Kidney (tissue), 22 donors: ENCODE data around the gene TMEM19. TPM values are rescaled to one million over a fixed set of nuclear protein-coding genes. Genes with fewer than 3 reads are reported as not detected.

ENCODE experiments used
- DNase-seq, 5 donors: peaks; one replicate each; pipeline ENCODE4 v3.0.0-alpha.2; 2013 to 2020
- FAIRE-seq: peaks from 2 replicates; lab custom pipeline; 2012; peaks lifted over from hg19 to GRCh38; lab: Jason Lieb, UNC
- H3K27ac ChIP-seq, 2 donors: one replicate each; pipeline ENCODE4 v1.7.0; 2013; ENCODE audit warnings: low read depth in 2 of 2, low read length in 2 of 2, inconsistent platforms in 1 of 2
- H3K27me3 ChIP-seq: one replicate; pipeline ENCODE4 v1.7.1; 2013; ENCODE audit warnings: low read length, inconsistent platforms; ENCODE audit not compliant: control insufficient read depth, insufficient read depth
- H3K36me3 ChIP-seq, 3 donors: one replicate each; pipeline versions ENCODE4 v1.7.0 to v1.7.1; 2013; ENCODE audit warnings: low read length in 3 of 3, control low read depth in 1 of 3, inconsistent platforms in 1 of 3; ENCODE audit not compliant: insufficient read depth in 3 of 3, control insufficient read depth in 2 of 3
- H3K4me1 ChIP-seq, 3 donors: one replicate each; pipeline versions ENCODE4 v1.7.0 to v1.7.1; 2013; ENCODE audit warnings: low read length in 3 of 3, inconsistent platforms in 1 of 3, low read depth in 1 of 3; ENCODE audit not compliant: control insufficient read depth in 2 of 3, insufficient read depth in 2 of 3
- H3K4me3 ChIP-seq, 3 donors: one replicate each; pipeline versions ENCODE4 v1.7.0 to v1.8.1; 2013; ENCODE audit warnings: low read length in 3 of 3, control low read depth in 1 of 3, inconsistent platforms in 1 of 3
- H3K9ac ChIP-seq, 3 donors: one replicate each; pipeline versions ENCODE4 v1.7.0 to v1.7.1; 2013; ENCODE audit warnings: low read length in 3 of 3, control low read depth in 1 of 3, inconsistent platforms in 1 of 3
- H3K9me3 ChIP-seq, 3 donors: one replicate each; pipeline versions ENCODE4 v1.7.0 to v1.7.1; 2013; ENCODE audit warnings: low read length in 3 of 3, control low read depth in 1 of 3, inconsistent platforms in 1 of 3; ENCODE audit not compliant: control insufficient read depth in 2 of 3, insufficient read depth in 1 of 3
- CTCF ChIP-seq: IDR thresholded peaks from 3 replicates; pipeline ENCODE4 v1.5.1; 2012; ENCODE audit warnings: mild to moderate bottlenecking, moderate library complexity, borderline replicate concordance; ENCODE audit not compliant: insufficient read depth; ENCODE audit errors: extremely low read depth
- intact Hi-C: fragments of 100-400 bp; cut with DNase I; formaldehyde crosslinking; loops from one replicate; pipeline ENCODE4 v1.11.1; 2022
- long read RNA-seq, 10 donors: library from polyadenylated mRNA in 1 of 10; unstranded in 1 of 10; transcript quantifications; one replicate each; pipeline ENCODE4 v2.0.0 and lab custom pipeline, GENCODE V29; 2021 to 2026
- polyA plus RNA-seq: library from polyadenylated mRNA; stranded (reverse); fragments of 350-450 nt; fragmentation: Illumina TruSeq; extraction: RNeasy Lipid Tissue Mini Kit (QIAGEN cat#74804); gene quantifications from one replicate; pipeline ENCODE4 v1.2.3, GENCODE V29; 2014; ENCODE audit warnings: low read depth, low replicate concordance; ENCODE audit not compliant: insufficient read depth
- total RNA-seq: library from RNA; stranded (reverse); fragmentation: NEBNext Ultra II Directional; extraction: Animal tissue kit (Norgen Biotek cat#: 25700); gene quantifications from one replicate; pipeline ENCODE4 v1.2.1, GENCODE V29; 2021
- donor health status: control.
- donor health status: control.
- donor health status: control.
- donor health status: control.
- donor health status: control.
- donor health status: DM: yes; HTN: yes; CAD: no.
- donor health status: Normal renal cell carcinoma (clear cell type).

TMEM19 gene
- total RNA-seq = 35.6 TPM
- polyA plus RNA-seq = 14.9 TPM
- long read RNA-seq, donor 1, full-length matches to known transcripts = 4 of 12 reads
- long read RNA-seq, donor 1, partial matches to known transcripts = 8 of 12 reads
- long read RNA-seq, donor 1, other reads (novel, unspliced or antisense) = 0 of 12 reads
- long read RNA-seq, donor 2, full-length matches to known transcripts = 5 of 5 reads
- long read RNA-seq, donor 2, partial matches to known transcripts = 0 of 5 reads
- long read RNA-seq, donor 2, other reads (novel, unspliced or antisense) = 0 of 5 reads
- long read RNA-seq, donor 3, full-length matches to known transcripts = 4 of 4 reads
- long read RNA-seq, donor 3, partial matches to known transcripts = 0 of 4 reads
- long read RNA-seq, donor 3, other reads (novel, unspliced or antisense) = 0 of 4 reads
- long read RNA-seq, donor 4, full-length matches to known transcripts = 6 of 6 reads
- long read RNA-seq, donor 4, partial matches to known transcripts = 0 of 6 reads
- long read RNA-seq, donor 4, other reads (novel, unspliced or antisense) = 0 of 6 reads
- long read RNA-seq, donor 5, full-length matches to known transcripts = 1 of 1 reads
- long read RNA-seq, donor 5, partial matches to known transcripts = 0 of 1 reads
- long read RNA-seq, donor 5, other reads (novel, unspliced or antisense) = 0 of 1 reads
- long read RNA-seq, donor 6, full-length matches to known transcripts = 5 of 5 reads
- long read RNA-seq, donor 6, partial matches to known transcripts = 0 of 5 reads
- long read RNA-seq, donor 6, other reads (novel, unspliced or antisense) = 0 of 5 reads
- long read RNA-seq, donor 7, full-length matches to known transcripts = 9 of 18 reads
- long read RNA-seq, donor 7, partial matches to known transcripts = 1 of 18 reads
- long read RNA-seq, donor 7, other reads (novel, unspliced or antisense) = 8 of 18 reads
- long read RNA-seq, donor 8, full-length matches to known transcripts = 8 of 8 reads
- long read RNA-seq, donor 8, partial matches to known transcripts = 0 of 8 reads
- long read RNA-seq, donor 8, other reads (novel, unspliced or antisense) = 0 of 8 reads
- long read RNA-seq, donor 9, full-length matches to known transcripts = 3 of 3 reads
- long read RNA-seq, donor 9, partial matches to known transcripts = 0 of 3 reads
- long read RNA-seq, donor 9, other reads (novel, unspliced or antisense) = 0 of 3 reads
- long read RNA-seq, donor 10, full-length matches to known transcripts = 2 of 17 reads
- long read RNA-seq, donor 10, partial matches to known transcripts = 15 of 17 reads
- long read RNA-seq, donor 10, other reads (novel, unspliced or antisense) = 0 of 17 reads

GRCh38 chr12:71685914-71686657 is at the start of gene TMEM19:
TMEM19 (plus strand) TSS chr12:71686082; CDS start chr12:71686681, 599 bp downstream.
- TF ChIP-seq CTCF = peak; percentile 9
- Histone ChIP-seq H3K4me3 (peak within 1 kb of the TSS; percentile 96 to 97 (median 96)), H3K9me3 (no peaks in the 10 kb centered on the region), H3K36me3 (no peaks in the 10 kb centered on the region), H3K27ac (peak within 1 kb of the TSS; percentile 94 to 95), H3K4me1 (peaks cover 0 to 4% (median 0%) of the 10 kb centered on the region in 3 donors), H3K9ac (peak within 1 kb of the TSS; percentile 82 to 93 (median 88)), H3K27me3 (no peaks in the 10 kb centered on the region)
- FAIRE-seq (peak; percentile 33), DNase-seq (peak; percentile 91 to 96 (median 95))
- intact Hi-C loops = no loop called here

DNA sequence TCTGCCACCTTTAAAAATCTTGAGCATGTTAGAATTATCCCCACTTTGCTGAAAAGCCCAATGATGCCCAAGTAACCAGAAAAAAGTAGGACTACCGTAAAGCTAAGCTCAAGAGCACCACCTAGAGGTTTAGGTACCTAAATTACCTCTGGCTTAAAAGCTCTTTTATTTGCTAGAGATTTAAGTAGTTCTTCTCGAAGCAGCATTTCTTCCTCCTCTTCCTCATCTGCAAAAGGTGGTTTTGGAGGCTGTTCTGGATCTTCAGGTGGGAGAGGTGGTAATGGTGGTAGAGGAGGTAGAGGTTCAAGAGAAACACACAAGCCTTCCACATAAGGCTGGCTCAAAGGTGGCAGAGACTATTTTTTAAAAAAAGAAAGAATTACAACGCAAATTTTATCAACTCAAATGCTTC is 49.2 kb upstream of the TMEM19 start:
- no peak for FAIRE-seq
- peaks cover 8 to 42% (median 31%) of the 10 kb centered on the region in 3 donors for H3K36me3 ChIP-seq
- peak; percentile 46 for TF ChIP-seq CTCF
- H3K27ac ChIP-seq = no peak overlapping the region
- H3K4me1 ChIP-seq = no peaks in the 10 kb centered on the region
- DNase-seq = peak in 3 of 5 donors; percentile 9 to 82 (median 67)
- H3K9ac ChIP-seq = no peak overlapping the region
- H3K4me3 ChIP-seq = no peak overlapping the region
- no peaks in the 10 kb centered on the region for H3K9me3 ChIP-seq
- H3K27me3 ChIP-seq = no peaks in the 10 kb centered on the region
- intact Hi-C loops = no loop called here

GRCh38 chr12:71638499-71638898 is 47.4 kb upstream of the TMEM19 start:
- intact Hi-C loops = no loop called here
- Histone ChIP-seq H3K36me3 (peaks cover 6 to 38% (median 22%) of the 10 kb centered on the region in 3 donors), H3K4me3 (no peak overlapping the region), H3K27me3 (no peaks in the 10 kb centered on the region), H3K9me3 (no peaks in the 10 kb centered on the region), H3K9ac (no peak overlapping the region), H3K27ac (no peak overlapping the region), H3K4me1 (no peaks in the 10 kb centered on the region)
- FAIRE-seq (peak; percentile 23), DNase-seq (no peak)
- no peak for TF ChIP-seq CTCF
